Karpas-422 (cell line): Measurements from ENCODE around the gene TUBB4A. TPM values are rescaled to one million over a fixed set of nuclear protein-coding genes. Genes with fewer than 3 reads are reported as not detected.
"Not testable (repeated sequence)": the region's sequence is repeated elsewhere in the genome, so short reads cannot be mapped to it uniquely, and the experiment has no call there.

Experiments used
- DNase-seq: peaks from one replicate; pipeline ENCODE4 v3.0.0-alpha.2; 2015
- H2AFZ ChIP-seq: fragments of 200-600 bp; sonication (generic); 2 replicates; pipeline ENCODE4 v1.6.1; 2014; ENCODE audit warnings: antibody characterized with exemption, low read length, mixed read lengths
- H3K27ac ChIP-seq: fragments of 200-600 bp; sonication (generic); 2 replicates; pipeline ENCODE4 v1.5.1; 2014; ENCODE audit warnings: mild to moderate bottlenecking, low read length, moderate library complexity
- H3K27me3 ChIP-seq: fragments of 200-600 bp; sonication (generic); 2 replicates; pipeline ENCODE4 v1.6.1; 2014; ENCODE audit warnings: low read length, mixed read lengths
- H3K36me3 ChIP-seq: fragments of 200-600 bp; sonication (generic); 2 replicates; pipeline ENCODE4 v1.6.1; 2014; ENCODE audit warnings: low read length, mixed read lengths; ENCODE audit not compliant: insufficient read depth
- H3K4me1 ChIP-seq: fragments of 200-600 bp; sonication (generic); 2 replicates; pipeline ENCODE4 v1.6.1; 2014; ENCODE audit warnings: mild to moderate bottlenecking, low read length, mixed read lengths
- H3K4me2 ChIP-seq: fragments of 200-600 bp; sonication (generic); 2 replicates; pipeline ENCODE4 v1.6.1; 2014; ENCODE audit warnings: low read length, low read depth, mild to moderate bottlenecking; ENCODE audit not compliant: poor library complexity, severe bottlenecking
- H3K4me3 ChIP-seq: fragments of 200-600 bp; sonication (generic); 2 replicates; pipeline ENCODE4 v1.5.1; 2014; ENCODE audit warnings: mild to moderate bottlenecking, antibody characterized with exemption, low read length, mixed read lengths
- H3K79me2 ChIP-seq: fragments of 200-600 bp; sonication (generic); 2 replicates; pipeline ENCODE4 v1.6.1; 2014; ENCODE audit warnings: mild to moderate bottlenecking, low read length, mixed read lengths
- H3K9ac ChIP-seq: fragments of 200-600 bp; sonication (generic); 2 replicates; pipeline ENCODE4 v1.6.0; 2014; ENCODE audit warnings: low read length
- H3K9me2 ChIP-seq: fragments of 200-600 bp; sonication (generic), shearing (Covaris generic); replicated peaks from 2 replicates; pipeline ENCODE4 v1.6.0; 2014; ENCODE audit warnings: mild to moderate bottlenecking, low read length, moderate library complexity; ENCODE audit not compliant: insufficient read depth
- H3K9me3 ChIP-seq: fragments of 300-700, 200-600 bp; sonication (generic); 2 replicates; pipeline ENCODE4 v1.6.1; 2014; ENCODE audit warnings: low read length, mixed read lengths
- H4K20me1 ChIP-seq: fragments of 200-600 bp; sonication (generic); 2 replicates; pipeline ENCODE4 v1.6.1; 2014; ENCODE audit warnings: mild to moderate bottlenecking, antibody characterized with exemption, low read length, low read depth; ENCODE audit not compliant: insufficient read depth
- total RNA-seq: library from RNA; depleted of rRNA; stranded (reverse); fragments of >200 nt; shearing (Covaris generic); gene quantifications from 2 replicates; pipeline ENCODE4 v1.2.3, GENCODE V29; 2014; ENCODE audit warnings: low replicate concordance; rRNA removed

Gene TUBB4A
- 0.45 and 0.83 TPM in 2 replicates for total RNA-seq

DNA sequence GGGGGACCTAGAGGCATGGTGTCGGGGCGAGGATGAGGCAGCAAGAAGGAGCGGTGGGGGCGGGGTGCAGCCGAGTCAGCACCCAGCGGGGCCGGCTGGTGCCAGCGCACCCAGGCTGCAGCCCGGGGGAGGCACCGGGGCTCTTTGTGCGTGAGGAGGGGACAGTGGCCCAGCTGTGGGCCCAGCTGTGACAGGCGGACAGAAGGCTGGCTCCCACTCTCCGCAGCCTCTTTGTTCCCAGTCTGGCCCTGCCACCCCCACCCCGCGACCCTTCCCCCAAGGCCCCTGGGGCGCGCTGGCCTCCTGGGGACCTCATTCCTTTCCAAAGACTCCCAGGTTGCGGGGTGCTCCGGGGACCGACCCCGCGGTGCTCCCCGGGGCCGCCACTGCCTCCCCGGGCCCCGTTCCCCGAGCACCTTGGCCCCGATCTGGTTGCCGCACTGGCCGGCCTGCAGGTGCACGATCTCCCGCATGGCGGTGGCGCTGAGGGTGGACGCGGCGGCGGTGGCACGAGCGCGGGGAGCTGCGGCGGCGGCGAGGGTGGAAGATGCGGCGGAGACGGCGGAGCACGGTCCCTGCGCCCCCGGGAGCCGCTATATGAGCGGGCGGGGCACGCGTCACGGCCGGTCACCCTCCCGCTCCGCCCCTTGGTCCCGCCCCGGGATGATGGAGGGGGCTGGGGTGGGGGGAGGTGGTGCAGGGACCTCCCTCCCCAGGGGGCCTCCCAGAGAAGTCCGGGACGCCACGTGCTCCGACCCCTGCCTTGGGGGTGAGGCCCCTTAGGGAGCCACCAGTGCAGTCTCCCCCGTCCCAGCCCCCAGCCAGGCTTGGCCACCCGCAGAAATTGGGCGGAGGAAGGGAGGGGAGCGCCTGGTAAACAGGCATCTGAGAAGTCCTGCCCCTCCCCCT is at the start of gene TUBB4A:
TSS of gene TUBB4A (minus strand) at position 570 of the 909 bp plus-strand sequence. CDS start at position 473, 97 bp downstream.
- Histone ChIP-seq H4K20me1 (no peaks in the 10 kb centered on the region), H3K4me2 (peak within 1 kb of the TSS; percentile 58), H3K27me3 (no peaks in the 10 kb centered on the region), H3K4me3 (peak within 1 kb of the TSS; percentile 62), H2AFZ (peak within 1 kb of the TSS; percentile 2; the same call in 1 of the 2 replicates), H3K9me3 (no peaks in the 10 kb centered on the region), H3K27ac (no peak within 1 kb of the TSS), H3K79me2 (no peaks in the 10 kb centered on the region), H3K9me2 (no peaks in the 10 kb centered on the region), H3K9ac (peak within 1 kb of the TSS; percentile 43), H3K4me1 (peaks cover 11% of the 10 kb centered on the region), H3K36me3 (no peaks in the 10 kb centered on the region)
- DNase-seq: peak; percentile 57

GRCh38 chr19:6551091-6551490 is 49.0 kb upstream of the TUBB4A start:
- H2AFZ ChIP-seq: no peak overlapping the region
- peaks cover 28% of the 10 kb centered on the region for H3K4me1 ChIP-seq

DNA sequence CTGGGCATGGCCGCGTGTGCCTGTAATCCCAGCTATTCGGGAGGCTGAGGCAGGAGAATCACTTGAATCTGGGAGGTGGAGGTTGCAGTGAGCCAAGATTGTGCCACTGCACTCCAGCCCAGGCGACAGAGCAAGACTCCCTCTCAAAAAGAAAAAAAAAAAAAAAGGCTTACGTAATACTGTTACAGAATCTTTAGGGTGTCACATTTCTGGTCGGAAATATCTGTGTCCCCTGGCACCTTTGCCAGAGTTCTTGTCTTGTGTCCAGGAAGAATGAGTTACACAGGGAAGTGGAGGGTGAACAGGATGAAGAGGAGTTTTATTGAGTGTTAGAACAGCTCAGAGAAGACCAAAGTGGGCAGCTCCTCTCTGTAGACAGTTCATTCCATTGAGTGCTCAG is 48.6 kb upstream of the TUBB4A start:
- not testable (repeated sequence) for H3K79me2 ChIP-seq, H4K20me1 ChIP-seq, H3K9me2 ChIP-seq, H3K9me3 ChIP-seq, H3K27me3 ChIP-seq, H3K4me3 ChIP-seq, H3K36me3 ChIP-seq, H2AFZ ChIP-seq
- peak overlapping the region; percentile 20; the same call in 1 of the 2 replicates for H3K9ac ChIP-seq
- 0 out of 2 replicates have a peak overlapping the region, but pooled peaks have one; percentile 11 for H3K27ac ChIP-seq
- peak overlapping the region; percentile 82 for H3K4me2 ChIP-seq
- DNase-seq: peak; percentile 52
- H3K4me1 ChIP-seq: peaks cover 28% of the 10 kb centered on the region

More at GRCh38 chr19:6551091-6551490, 49.0 kb upstream of the TUBB4A start:
- Histone ChIP-seq H3K79me2 (no peaks in the 10 kb centered on the region), H3K9ac (peak overlapping the region; percentile 76; the same call in 1 of the 2 replicates), H4K20me1 (no peaks in the 10 kb centered on the region), H3K9me2 (no peaks in the 10 kb centered on the region), H3K4me3 (no peak overlapping the region; the same call in 1 of the 2 replicates), H3K27me3 (no peaks in the 10 kb centered on the region), H3K27ac (0 out of 2 replicates have a peak overlapping the region, but pooled peaks have one; percentile 11), H3K9me3 (no peaks in the 10 kb centered on the region), H3K36me3 (no peaks in the 10 kb centered on the region), H3K4me2 (peak overlapping the region; percentile 82)
- DNase-seq: no peak

DNA sequence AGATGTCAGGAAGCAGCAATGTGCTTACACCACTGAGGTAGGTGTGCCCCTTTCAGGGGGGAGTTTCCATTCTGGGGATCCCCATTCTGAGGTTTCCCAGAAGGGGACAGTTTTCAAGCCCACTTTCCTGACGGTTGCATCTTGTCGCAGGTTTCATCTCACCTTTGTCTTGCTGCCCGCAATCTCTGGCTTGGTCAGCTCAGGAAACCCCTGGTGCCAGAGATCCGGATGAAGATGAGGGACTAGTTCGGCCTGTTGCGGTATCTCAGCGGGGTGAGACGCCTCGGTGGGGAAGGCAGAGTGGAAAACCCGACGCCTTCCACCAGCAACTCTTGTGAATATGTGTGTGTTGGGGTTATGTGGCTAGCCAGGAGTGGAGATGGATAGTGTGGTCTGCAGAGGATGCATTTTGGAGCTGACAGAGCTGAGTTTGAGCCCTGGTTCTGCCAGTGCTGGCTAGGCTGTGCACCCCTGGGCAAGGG is 41.8 kb upstream of the TUBB4A start:
- H3K9ac ChIP-seq: no peak overlapping the region
- DNase-seq: peak; percentile 32
- H2AFZ ChIP-seq: peak overlapping the region; percentile 21; the same call in 1 of the 2 replicates
- no peaks in the 10 kb centered on the region for H3K79me2 ChIP-seq
- no peak overlapping the region for H3K27ac ChIP-seq
- no peaks in the 10 kb centered on the region for H3K27me3 ChIP-seq
- H3K9me3 ChIP-seq: no peaks in the 10 kb centered on the region
- H3K4me3 ChIP-seq: no peak overlapping the region
- H4K20me1 ChIP-seq: no peaks in the 10 kb centered on the region
- no peak overlapping the region for H3K4me2 ChIP-seq
- no peaks in the 10 kb centered on the region for H3K4me1 ChIP-seq
- no peaks in the 10 kb centered on the region for H3K9me2 ChIP-seq
- H3K36me3 ChIP-seq: no peaks in the 10 kb centered on the region

DNA sequence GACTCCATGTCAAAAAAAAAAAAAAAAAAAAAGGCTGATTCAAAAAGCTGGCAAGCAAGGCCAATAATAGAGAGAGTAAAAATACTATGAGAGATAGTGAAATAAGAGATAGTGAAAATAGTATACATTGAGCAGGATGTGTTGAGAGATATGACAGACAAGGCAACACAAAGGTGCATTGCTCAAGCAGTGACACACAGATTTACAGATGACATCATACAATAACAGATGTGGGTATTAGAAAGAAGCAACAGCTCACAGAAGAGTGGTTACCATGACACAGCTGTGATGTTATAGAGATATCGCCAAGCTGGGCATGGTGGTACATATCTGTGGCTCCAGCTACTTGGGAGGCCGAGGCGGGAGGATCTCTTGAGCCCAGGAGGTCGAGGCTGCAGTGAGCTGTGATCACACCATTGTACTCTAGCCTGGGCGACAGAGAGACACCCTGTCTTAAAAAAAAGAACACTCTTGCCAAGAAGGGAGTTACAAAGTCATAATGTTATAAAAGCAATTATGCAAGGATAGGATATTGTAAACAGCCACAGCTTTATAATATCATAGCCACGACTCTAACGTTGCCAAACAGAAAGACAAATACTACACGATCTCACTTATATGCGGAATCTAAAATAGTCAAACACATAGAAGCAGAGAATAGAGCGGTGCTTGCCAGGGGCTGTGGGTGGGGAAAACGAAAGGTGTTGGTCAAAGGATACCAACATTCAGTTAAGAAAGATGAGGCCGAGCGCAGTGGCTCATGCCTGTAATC is 39.0 kb upstream of the TUBB4A start:
- H2AFZ ChIP-seq: no peak overlapping the region
- H3K79me2 ChIP-seq: no peaks in the 10 kb centered on the region
- H3K9me2 ChIP-seq: no peaks in the 10 kb centered on the region
- H3K4me1 ChIP-seq: peaks cover 19% of the 10 kb centered on the region
- H4K20me1 ChIP-seq: no peaks in the 10 kb centered on the region
- no peak overlapping the region for H3K9ac ChIP-seq
- DNase-seq: peak; percentile 19
- H3K27ac ChIP-seq: no peak overlapping the region
- no peak overlapping the region for H3K4me3 ChIP-seq
- H3K27me3 ChIP-seq: no peaks in the 10 kb centered on the region
- no peak overlapping the region for H3K4me2 ChIP-seq
- no peaks in the 10 kb centered on the region for H3K9me3 ChIP-seq
- no peaks in the 10 kb centered on the region for H3K36me3 ChIP-seq

DNA sequence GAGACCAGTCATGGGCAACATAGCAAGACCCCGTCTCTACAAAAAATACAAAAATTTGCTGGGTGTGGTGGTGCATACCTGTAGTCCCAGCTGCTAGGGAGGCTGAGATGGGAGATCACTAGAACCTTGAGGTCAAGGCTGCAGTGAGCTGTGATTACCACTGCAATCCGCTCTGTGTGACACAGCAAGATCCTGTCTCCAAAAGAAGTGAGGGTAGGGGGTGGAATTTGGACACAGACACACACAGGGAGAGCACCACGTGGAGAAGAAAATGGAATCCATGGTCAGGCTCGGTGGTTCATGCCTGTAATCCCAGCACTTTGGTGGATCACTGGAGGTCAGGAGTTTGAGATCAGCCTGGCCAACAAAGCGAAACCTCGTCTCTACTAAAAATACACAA is 37.4 kb upstream of the TUBB4A start:
- Histone ChIP-seq H3K9ac (no peak overlapping the region), H2AFZ (no peak overlapping the region), H3K9me3 (no peaks in the 10 kb centered on the region), H3K79me2 (no peaks in the 10 kb centered on the region), H4K20me1 (no peaks in the 10 kb centered on the region), H3K9me2 (no peaks in the 10 kb centered on the region), H3K27ac (no peak overlapping the region), H3K36me3 (no peaks in the 10 kb centered on the region), H3K27me3 (no peaks in the 10 kb centered on the region), H3K4me3 (no peak overlapping the region), H3K4me1 (peaks cover 24% of the 10 kb centered on the region), H3K4me2 (no peak overlapping the region)
- peak; percentile 19 for DNase-seq

DNA sequence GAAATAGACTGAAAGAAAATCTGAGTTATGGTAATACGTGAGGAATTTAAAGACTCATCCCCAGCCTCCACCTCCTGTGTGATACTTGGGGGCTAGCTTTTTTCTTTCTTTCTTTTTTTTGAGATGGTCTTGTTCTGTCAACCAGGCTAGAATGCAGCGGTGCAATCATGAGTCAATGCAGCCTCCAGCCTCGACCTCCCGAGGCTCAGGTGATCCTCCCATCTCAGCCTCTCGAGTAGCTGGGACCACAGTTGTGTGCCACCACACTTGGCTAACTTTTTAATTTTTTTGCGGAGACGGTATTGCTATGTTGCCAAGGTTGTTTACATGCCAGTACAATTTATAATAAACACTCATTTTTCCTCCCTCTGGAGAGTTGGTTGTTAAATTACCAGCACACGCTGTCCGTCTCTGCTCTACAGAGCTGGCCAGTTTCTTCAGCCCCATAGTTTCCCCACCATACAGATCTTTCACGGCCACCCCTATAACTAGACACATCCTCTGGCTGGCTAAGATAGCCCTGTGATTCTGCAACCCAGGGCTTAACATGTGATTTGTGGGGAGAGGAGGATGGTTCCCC is 33.5 kb upstream of the TUBB4A start:
- DNase-seq: peak; percentile 40
- peaks cover 49% of the 10 kb centered on the region for H3K4me1 ChIP-seq
- H2AFZ ChIP-seq: no peak overlapping the region
- H3K4me3 ChIP-seq: no peak overlapping the region
- H3K79me2 ChIP-seq: no peaks in the 10 kb centered on the region
- no peaks in the 10 kb centered on the region for H3K9me3 ChIP-seq
- no peaks in the 10 kb centered on the region for H3K27me3 ChIP-seq
- no peak overlapping the region for H3K9ac ChIP-seq
- no peak overlapping the region for H3K4me2 ChIP-seq
- no peaks in the 10 kb centered on the region for H3K9me2 ChIP-seq
- no peak overlapping the region for H3K27ac ChIP-seq
- no peaks in the 10 kb centered on the region for H4K20me1 ChIP-seq
- H3K36me3 ChIP-seq: no peaks in the 10 kb centered on the region
